GM15510 (cell line): Measurements from ENCODE around the gene PDLIM4.
A peak's percentile ranks its signal among the peaks of the same experiment; 100 is the strongest.

ENCODE experiments used
- POLR2A ChIP-seq: IDR thresholded peaks from 3 replicates; pipeline ENCODE4 v1.6.1; 2011; ENCODE audit warnings: borderline replicate concordance; ENCODE audit not compliant: insufficient read length; ENCODE audit errors: extremely low read depth

Gene PDLIM4

DNA sequence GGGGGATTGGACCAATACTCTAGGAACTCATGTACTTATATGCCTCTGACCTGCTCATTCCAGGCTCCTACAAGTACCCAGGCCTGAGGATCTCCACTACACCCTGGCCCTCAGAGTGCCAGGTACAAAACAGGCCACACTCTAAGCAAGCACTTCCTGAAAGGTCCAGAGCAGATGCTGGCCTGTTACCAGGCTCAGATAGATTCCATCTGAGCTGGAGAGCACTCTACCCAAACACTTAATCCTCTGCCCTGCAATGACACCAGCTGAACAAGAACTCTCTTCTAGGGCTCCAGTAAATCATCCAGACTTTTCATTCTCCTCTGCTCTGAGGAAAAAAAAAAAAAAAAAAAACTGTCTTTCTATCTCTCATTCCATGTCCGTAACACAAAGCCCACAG, 32.8 kb upstream of the PDLIM4 start:
- TF ChIP-seq POLR2A = no peak

DNA sequence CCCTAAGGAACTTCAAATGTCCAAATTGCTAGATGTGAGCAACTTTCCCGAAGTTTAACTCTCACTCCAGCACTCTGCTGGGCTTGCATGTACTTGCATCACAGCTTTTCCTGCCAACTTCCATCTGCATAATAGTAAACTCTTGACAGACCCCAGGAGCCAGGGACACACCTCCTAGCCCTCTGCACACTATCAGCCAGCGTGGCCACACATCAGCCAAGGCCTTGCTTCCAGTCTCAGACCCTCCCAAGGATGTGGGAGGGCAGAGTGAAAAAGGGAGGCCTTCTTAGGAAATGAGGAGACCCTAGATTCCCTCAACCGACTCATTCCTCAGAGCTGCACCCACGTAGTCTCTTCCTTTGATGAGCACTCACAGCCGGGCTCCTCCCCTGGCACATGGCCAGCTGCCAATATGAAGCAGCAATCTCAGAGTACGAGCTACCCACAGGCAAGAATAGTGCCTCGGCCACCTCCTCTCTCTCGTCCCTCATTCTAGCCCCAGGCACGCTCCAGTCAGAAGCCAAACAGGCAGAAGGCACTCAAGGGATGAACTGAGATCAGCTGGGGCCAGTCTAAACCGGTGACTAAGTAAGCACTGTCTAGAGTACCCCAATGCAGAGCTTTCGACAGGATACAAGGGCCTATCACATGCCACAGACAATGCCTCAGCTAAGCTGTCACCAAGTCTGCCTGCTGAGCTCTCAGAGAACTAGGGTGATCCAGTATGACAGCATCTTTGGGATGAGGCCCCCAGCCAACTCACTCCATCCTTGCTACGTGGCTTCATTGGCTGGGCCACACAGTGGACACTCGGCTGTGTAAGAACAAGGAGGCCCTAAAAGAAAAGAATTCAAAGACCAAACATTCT, 32.1 kb upstream of the PDLIM4 start:
- no peak for TF ChIP-seq POLR2A

DNA sequence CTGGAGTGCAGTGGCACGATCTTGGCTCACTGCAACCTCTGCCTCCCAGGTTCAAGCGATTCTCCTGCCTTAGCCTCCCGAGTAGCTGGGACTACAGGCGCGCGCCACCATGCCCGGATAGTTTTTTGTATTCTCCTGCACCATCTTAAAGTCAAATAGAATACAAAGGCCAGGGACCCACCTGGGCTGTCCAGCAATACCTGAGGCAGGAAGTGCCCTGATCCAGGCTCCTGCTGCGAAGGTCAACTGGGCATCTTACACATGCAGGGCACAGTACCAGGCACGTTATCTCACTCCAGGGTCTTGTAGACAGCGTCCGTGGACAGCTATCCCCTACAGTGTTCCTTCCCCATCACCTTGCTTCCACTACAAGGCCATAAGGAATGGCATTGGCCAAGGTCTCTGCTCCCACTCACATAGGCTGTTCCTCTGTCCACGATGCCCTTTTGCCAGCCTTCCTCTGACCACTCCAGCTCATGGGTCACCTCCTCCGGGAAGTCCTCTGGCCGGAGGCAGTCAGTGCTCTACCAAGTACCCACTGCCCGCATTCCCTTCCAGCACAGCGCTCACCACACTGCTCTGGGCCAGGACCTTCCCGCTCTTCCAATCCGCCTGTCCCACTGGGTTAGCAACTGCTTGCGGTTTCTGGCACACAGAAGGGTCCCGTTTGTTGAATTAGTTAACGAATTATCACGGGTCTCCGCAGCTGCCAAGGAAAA, 30.8 kb upstream of the PDLIM4 start:
- TF ChIP-seq POLR2A = no peak

GRCh38 chr5:132227235-132227484, 30.3 kb upstream of the PDLIM4 start:
- TF ChIP-seq POLR2A = no peak

- TF ChIP-seq POLR2A = peak; percentile 38
Measured at GRCh38 chr5:132227485-132228240, 29.8 kb upstream of the PDLIM4 start, which contains the start of gene P4HA2. Gene P4HA2 (minus strand): TSS chr5:132227853. CDS start chr5:132218626, 9,227 bp downstream.

DNA sequence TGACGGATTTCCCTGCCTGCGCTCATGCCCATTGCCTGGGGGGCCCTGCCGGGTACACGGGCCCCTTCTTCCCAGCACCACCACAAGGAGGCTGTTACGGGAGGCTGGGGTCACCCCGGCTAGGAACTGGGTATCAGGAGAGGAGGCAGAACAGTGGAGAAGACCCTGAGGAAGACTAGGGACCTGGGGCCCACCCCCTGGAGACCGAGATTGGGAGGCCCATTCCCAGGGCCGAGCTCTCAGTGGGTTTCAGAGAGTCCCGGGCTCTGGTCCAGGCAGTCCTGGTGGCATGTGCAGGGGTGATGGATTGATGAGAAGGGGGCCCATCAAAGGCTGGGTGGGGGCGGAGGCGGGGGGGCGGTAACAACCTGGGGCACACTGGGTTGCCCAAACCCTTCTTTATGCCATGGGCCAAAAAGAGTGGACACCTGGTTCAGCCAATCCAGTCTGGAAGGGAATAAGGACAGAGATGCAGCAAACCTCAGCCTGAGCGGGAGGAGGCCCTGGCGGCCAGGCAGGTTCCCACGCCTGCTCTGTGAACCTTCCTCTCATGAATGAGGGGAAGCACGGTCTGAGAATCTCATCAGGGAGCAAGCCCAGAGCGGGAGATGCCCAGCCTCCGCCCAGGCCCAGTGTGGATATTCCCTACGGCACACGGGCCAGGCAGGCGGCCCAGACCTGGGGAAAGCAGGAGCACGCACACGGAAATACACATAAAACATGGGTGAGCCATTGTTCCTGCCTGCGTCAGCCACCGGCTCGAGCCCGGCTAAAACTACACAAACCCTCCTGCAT, 29.1 kb upstream of the PDLIM4 start:
- TF ChIP-seq POLR2A = no peak

DNA sequence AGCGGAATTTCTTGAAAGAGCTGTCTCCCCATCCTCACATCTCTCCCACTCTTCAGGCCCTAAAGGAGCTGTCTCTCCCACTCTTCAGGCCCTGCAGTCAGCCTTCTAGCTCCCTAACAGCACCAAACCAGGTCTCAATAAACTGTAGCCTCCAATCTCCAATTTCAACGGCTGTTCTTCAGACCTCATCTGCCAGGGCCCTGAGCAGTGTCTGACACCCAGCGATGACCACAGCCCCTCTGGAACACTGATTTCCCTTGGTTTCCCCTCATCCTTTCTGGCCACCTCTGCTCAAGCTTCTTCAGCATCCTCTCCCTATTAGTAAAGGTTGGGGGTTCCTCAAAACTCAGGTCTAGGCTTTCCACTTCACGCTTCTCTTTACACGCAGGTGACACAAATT, 28.3 kb upstream of the PDLIM4 start:
- TF ChIP-seq POLR2A = no peak

DNA sequence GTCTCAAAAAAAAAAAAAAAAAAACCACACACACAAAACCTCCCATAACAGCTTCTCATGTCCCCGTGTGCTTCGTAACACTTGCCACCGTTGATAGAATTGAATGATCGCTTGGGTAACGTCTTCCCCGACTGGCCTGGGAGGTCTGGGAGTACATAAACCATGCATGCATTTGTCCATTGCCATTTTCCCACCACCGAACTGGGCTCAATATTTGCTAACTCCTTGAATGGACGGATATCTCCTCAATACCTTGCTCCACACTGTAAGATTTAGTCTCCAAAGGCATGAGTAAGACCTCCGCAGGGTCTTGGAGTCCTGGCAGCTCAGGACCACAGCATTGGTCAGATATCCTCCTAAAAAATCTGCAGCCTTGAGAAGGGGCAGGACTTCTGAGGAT, 26.6 kb upstream of the PDLIM4 start:
- no peak for TF ChIP-seq POLR2A

- no peak for TF ChIP-seq POLR2A
Measured at GRCh38 chr5:132232465-132232864, 25.0 kb upstream of the PDLIM4 start.

DNA sequence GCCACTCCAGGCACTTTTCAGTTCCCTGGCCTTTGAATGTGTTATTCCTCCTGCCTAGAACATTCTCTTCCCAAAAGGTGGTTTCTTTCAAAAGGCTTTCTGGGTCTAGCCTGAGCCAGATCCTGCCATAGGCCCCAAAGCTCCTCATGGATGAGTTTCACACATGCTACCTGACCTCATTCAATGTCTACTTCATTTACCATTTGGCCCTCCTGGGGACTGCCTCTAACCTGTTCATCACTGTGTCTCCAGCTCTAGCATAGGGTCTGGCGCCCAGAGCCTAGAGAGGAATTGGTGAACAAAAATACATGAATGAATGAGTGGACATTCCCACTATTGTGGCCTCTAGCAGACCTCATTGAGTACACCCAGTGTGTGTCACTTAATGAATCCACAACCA, 24.4 kb upstream of the PDLIM4 start:
- TF ChIP-seq POLR2A = no peak

- no peak for TF ChIP-seq POLR2A
Measured at GRCh38 chr5:132233811-132234683, 23.4 kb upstream of the PDLIM4 start.

GRCh38 chr5:132234684-132235062, 22.8 kb upstream of the PDLIM4 start:
- no peak for TF ChIP-seq POLR2A

DNA sequence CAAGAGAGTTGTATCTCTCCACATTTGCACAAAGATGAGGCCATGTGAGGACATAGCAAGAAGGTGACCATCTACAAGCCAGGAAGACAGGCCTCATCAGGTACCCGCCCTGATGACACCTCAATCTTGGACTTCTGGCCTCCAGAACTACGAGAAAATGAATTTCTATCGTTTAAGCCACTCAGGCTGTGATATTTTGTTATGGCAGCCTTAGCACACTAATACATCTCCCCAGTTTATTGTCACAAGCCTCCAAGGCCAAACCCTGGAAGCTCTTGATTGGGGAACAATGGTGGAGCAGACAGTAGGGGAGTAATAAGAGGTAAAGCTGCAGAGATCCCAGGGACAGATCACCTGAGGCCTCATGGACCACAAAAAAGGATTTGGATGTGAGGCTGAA, 22.2 kb upstream of the PDLIM4 start:
- TF ChIP-seq POLR2A = no peak

- TF ChIP-seq POLR2A = no peak
Measured at GRCh38 chr5:132237141-132237540, 20.4 kb upstream of the PDLIM4 start.
